GM12878 (cell line): ENCODE results near the gene EFCAB11. TPM values are rescaled to one million over a fixed set of nuclear protein-coding genes. Genes with fewer than 3 reads are reported as not detected.

Experiments
- ATAC-seq: fragments of 200-7000 bp; cut with Tn5 transposase; 3 replicates; pipeline ENCODE4 v1.9.1; 2020; ENCODE audit warnings: mild to moderate bottlenecking, moderate library complexity
- BruUV-seq: library from RNA; stranded (reverse); fragments of 400-500 nt; replicated peaks from 2 replicates; lab custom pipeline; 2021; lab: Mats Ljungman, UMichigan
- CTCF ChIA-PET: fragments of 300-600 bp; sonication (Branson Sonifier 250); formaldehyde crosslinking; extraction: SDS; loops from one replicate; lab custom pipeline; 2021; ENCODE audit warnings: inconsistent platforms; lab: Yijun Ruan, JAX
- POLR2A ChIA-PET: fragments of 350-600 bp; formaldehyde crosslinking; extraction: SDS; loops from one replicate; lab custom pipeline; 2021; ENCODE audit warnings: inconsistent platforms; lab: Charles Lee
- RAD21 ChIA-PET: fragments of 300-600 bp; sonication (Branson Sonifier 250); formaldehyde crosslinking; loops from one replicate; lab custom pipeline; 2023; ENCODE audit warnings: antibody characterized with exemption; ENCODE audit not compliant: unreplicated experiment; lab: Charles Lee
- SMC1A ChIA-PET: fragments of 300-600 bp; sonication (Branson Sonifier 250); formaldehyde crosslinking; loops from one replicate; lab custom pipeline; 2023; ENCODE audit not compliant: unreplicated experiment, uncharacterized antibody; lab: Charles Lee
- DNase-seq: peaks from one replicate; pipeline ENCODE4 v3.0.0-alpha.2; 2011; ENCODE audit warnings: low read depth, low spot score
- FAIRE-seq: peaks from 3 replicates; lab custom pipeline; 2011; peaks lifted over from hg19 to GRCh38; lab: Jason Lieb, UNC
- H2AFZ ChIP-seq: 2 replicates; pipeline ENCODE4 v1.6.0; 2011; ENCODE audit warnings: low read depth, low read length, control low read depth; ENCODE audit not compliant: control insufficient read depth
- H3K27ac ChIP-seq: 2 replicates; pipeline ENCODE4 v1.5.1; 2011; ENCODE audit warnings: control low read depth; ENCODE audit not compliant: control insufficient read depth, insufficient read depth
- H3K27me3 ChIP-seq, 2 experiments: replicated peaks in 1 of 2; 2 replicates each; pipeline versions ENCODE4 v1.6.0 to v1.6.1; 2011; ENCODE audit warnings: low read length in 1 of 2; ENCODE audit not compliant: control insufficient read depth in 2 of 2, insufficient read depth in 2 of 2
- H3K36me3 ChIP-seq, 2 experiments: 2 replicates each; pipeline ENCODE4 v1.5.1; 2011; ENCODE audit warnings: low read length in 1 of 2; ENCODE audit not compliant: control insufficient read depth in 2 of 2, insufficient read depth in 2 of 2
- H3K4me1 ChIP-seq: 2 replicates; pipeline ENCODE4 v1.6.1; 2011; ENCODE audit warnings: mild to moderate bottlenecking, low read length, moderate library complexity, mixed read lengths; ENCODE audit not compliant: control insufficient read depth, insufficient read depth
- H3K4me2 ChIP-seq: 2 replicates; pipeline ENCODE4 v1.6.0; 2011; ENCODE audit warnings: control low read depth; ENCODE audit not compliant: control insufficient read depth, insufficient read depth
- H3K4me3 ChIP-seq: fragments of 200-600 bp; sonication (generic); 2 replicates; pipeline ENCODE4 v1.5.1; 2016
- H3K79me2 ChIP-seq: 2 replicates; pipeline ENCODE4 v1.6.0; 2011; ENCODE audit warnings: low read length; ENCODE audit not compliant: control insufficient read depth, insufficient read depth
- H3K9ac ChIP-seq: 2 replicates; pipeline ENCODE4 v1.8.0; 2011; ENCODE audit warnings: low read length, control low read depth, mixed read lengths; ENCODE audit not compliant: control insufficient read depth, insufficient read depth
- H3K9me3 ChIP-seq: replicated peaks from 3 replicates; pipeline ENCODE4 v1.5.1; 2011; ENCODE audit warnings: mild to moderate bottlenecking, low read length; ENCODE audit not compliant: control insufficient read depth, insufficient read depth
- H4K20me1 ChIP-seq: 2 replicates; pipeline ENCODE4 v1.6.0; 2011; ENCODE audit not compliant: control insufficient read depth, insufficient read depth
- IKZF2 ChIP-seq, 2 experiments: fragments of 450-650 bp; IDR thresholded peaks; 2 replicates each; pipeline ENCODE4 v1.6.1; 2017; ENCODE audit warnings: mild to moderate bottlenecking in 2 of 2, moderate library complexity in 2 of 2
- MLLT1 ChIP-seq: fragments of 450-650 bp; IDR thresholded peaks from 2 replicates; pipeline ENCODE4 v1.6.1; 2016; ENCODE audit warnings: mild to moderate bottlenecking
- PAX5 ChIP-seq: IDR thresholded peaks from 2 replicates; pipeline ENCODE4 v1.6.1; 2011; ENCODE audit warnings: low read depth, low read length, borderline replicate concordance
- REST ChIP-seq: IDR thresholded peaks from 2 replicates; pipeline ENCODE4 v1.6.1; 2012; ENCODE audit warnings: mild to moderate bottlenecking, low read depth, low read length
- WGBS: methylation state at CpG from one replicate; pipeline ENCODE4 v1.1.6; 2016; ENCODE audit warnings: low lambda C conversion rate; ENCODE audit not compliant: insufficient replicate concordance, insufficient coverage; ENCODE audit errors: missing lambda C conversion rate; 5-methylcytosine and 5-hydroxymethylcytosine counted together
- in situ Hi-C: fragments of 300-500 bp; cut with MboI; formaldehyde crosslinking; loops from 9 replicates; pipeline ENCODE4 v1.14.3; 2018; ENCODE audit warnings: mixed read lengths
- intact Hi-C: fragments of 100-400 bp; cut with micrococcal nuclease; formaldehyde crosslinking; loops from one replicate; pipeline ENCODE4 v1.14.2; 2022; ENCODE audit not compliant: unreplicated experiment
- polyA plus RNA-seq, 11 experiments: library from polyadenylated mRNA; depleted of rRNA in 4 of 11; unstranded in 6 of 11; stranded (reverse) in 5 of 11; fragments of >200 nt; fragmentation: Nextera tagmentation in 4 of 11; fragmentation: Illumina TruSeq in 1 of 11; extraction: Ambion mirVana in 4 of 11; extraction: Trizol in 1 of 11; gene quantifications; 1 replicate in 1 of 11; 2 replicates in 10 of 11; pipeline versions ENCODE4 v1.2.1 to v1.2.3, GENCODE V29; 2011 to 2016; ENCODE audit warnings: inconsistent platforms in 2 of 11, missing spikeins in 2 of 11, low read depth in 1 of 11
- total RNA-seq, 4 experiments: library from RNA; depleted of rRNA in 3 of 4; stranded (reverse); fragments of >200 nt in 3 of 4; fragmentation: Illumina TruSeq in 1 of 4; extraction: Trizol in 1 of 4; gene quantifications; 2 replicates each; pipeline versions ENCODE4 v1.2.1 to v1.2.3, GENCODE V29; 2013 to 2021

EFCAB11 gene
- total and polyA plus RNA-seq, 10 of the 15 experiments (the other 5 are each of a cell fraction or from before 2014, with no cell fraction given): 8.6 to 37.4 (median 18.0) TPM

- intact Hi-C loops: loop anchor here (1.0 to 10.0 kb wide), 3 partner anchors 428 to 1960 kb away; partner anchors contain the start of genes FOXN3 and GALC
- no TSS peak for BruUV-seq
- ChIA-PET SMC1A (interaction anchor here (0.5 to 1.6 kb wide), 4 partner anchors 8 to 43 kb away, joined by 3 to 4 read pairs (median 3); no protein-coding TSS in a partner anchor), RAD21 (interaction anchor here (0.9 kb wide), 1 partner anchor 15 kb away, joined by 3 read pairs; no protein-coding TSS in a partner anchor), POLR2A (interaction anchor here (1.2 to 1.3 kb wide), 2 partner anchors 14 to 27 kb away, joined by 3 read pairs; no protein-coding TSS in a partner anchor), CTCF (interaction anchor here (0.7 to 7.9 kb wide), 5 partner anchors 15 to 280 kb away, joined by 3 to 65 read pairs (median 3); no protein-coding TSS in a partner anchor)
- DNase-seq (no peak), FAIRE-seq (no peak), ATAC-seq (peak; percentile 24)
- Histone ChIP-seq H3K27ac (peak overlapping the region; percentile 94), H4K20me1 (no peaks in the 10 kb centered on the region), H3K27me3 (no peaks in the 10 kb centered on the region), H3K9ac (peak overlapping the region; percentile 93), H3K36me3 (peaks cover 0 to 5% of the 10 kb centered on the region in 2 experiments; a peak in 1 of 4 replicates), H3K4me3 (peak overlapping the region; percentile 65), H3K9me3 (peaks cover 7% of the 10 kb centered on the region; the same call in 1 of the 3 replicates), H3K4me2 (peak overlapping the region; percentile 100), H2AFZ (peak overlapping the region; percentile 98), H3K79me2 (peaks cover 28% of the 10 kb centered on the region), H3K4me1 (peaks cover 9% of the 10 kb centered on the region)
- in situ Hi-C loops: no loop called here
- 0% methylated on average over 20 of the region's 20 CpGs for WGBS
- TF ChIP-seq IKZF2 (IDR thresholded peaks at IDR 0.05) (peak in 1 of 2 experiments; percentile 1; a peak in 1 of 4 replicates), MLLT1 (peak; percentile 79), PAX5 (no peak), REST (no peak)
Observed at GRCh38 chr14:89955022-89955744, 653 bp upstream of the EFCAB11 start.
